ENCODE data around the gene SEC11A.

DNA sequence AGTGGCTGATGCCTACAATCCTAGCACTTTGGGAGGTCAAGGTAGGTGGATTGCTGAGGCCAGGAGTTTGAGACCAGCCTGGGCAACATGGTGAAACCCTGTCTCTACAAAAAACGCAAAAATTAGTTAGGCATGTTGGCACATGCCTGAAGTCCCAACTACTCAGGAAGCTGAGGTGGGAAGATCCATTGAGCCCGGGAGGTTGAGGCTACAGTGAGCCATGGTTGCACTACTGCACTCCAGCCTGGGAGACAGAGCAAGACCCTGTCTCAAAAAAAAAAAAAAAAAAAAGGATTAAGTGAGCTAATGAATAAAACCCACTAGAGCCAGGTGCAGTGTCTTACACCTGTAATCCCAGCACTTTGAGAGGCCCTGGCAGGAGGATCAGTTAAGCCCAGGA is 6.7 kb upstream of the SEC11A start:
- no peak for TF ChIP-seq EZH2 (IDR thresholded peaks at IDR 0.05; ENCODE audit: borderline replicate concordance, insufficient read depth, low read depth, low read length, poor library complexity, severe bottlenecking)
- TF ChIP-seq, protein P1, sequence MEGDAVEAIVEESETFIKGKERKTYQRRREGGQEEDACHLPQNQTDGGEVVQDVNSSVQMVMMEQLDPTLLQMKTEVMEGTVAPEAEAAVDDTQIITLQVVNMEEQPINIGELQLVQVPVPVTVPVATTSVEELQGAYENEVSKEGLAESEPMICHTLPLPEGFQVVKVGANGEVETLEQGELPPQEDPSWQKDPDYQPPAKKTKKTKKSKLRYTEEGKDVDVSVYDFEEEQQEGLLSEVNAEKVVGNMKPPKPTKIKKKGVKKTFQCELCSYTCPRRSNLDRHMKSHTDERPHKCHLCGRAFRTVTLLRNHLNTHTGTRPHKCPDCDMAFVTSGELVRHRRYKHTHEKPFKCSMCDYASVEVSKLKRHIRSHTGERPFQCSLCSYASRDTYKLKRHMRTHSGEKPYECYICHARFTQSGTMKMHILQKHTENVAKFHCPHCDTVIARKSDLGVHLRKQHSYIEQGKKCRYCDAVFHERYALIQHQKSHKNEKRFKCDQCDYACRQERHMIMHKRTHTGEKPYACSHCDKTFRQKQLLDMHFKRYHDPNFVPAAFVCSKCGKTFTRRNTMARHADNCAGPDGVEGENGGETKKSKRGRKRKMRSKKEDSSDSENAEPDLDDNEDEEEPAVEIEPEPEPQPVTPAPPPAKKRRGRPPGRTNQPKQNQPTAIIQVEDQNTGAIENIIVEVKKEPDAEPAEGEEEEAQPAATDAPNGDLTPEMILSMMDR (IDR thresholded peaks at IDR 0.05) = no peak
